ENCODE data around the gene NDUFB1. TPM values are rescaled to one million over a fixed set of nuclear protein-coding genes. Genes with fewer than 3 reads are reported as not detected.
A peak's percentile ranks its signal among the peaks of the same experiment; 100 is the strongest.

NDUFB1 gene
- total RNA-seq, 1 experiment from 2014 or later: 92.5 TPM

- TF ChIP-seq, protein P1, sequence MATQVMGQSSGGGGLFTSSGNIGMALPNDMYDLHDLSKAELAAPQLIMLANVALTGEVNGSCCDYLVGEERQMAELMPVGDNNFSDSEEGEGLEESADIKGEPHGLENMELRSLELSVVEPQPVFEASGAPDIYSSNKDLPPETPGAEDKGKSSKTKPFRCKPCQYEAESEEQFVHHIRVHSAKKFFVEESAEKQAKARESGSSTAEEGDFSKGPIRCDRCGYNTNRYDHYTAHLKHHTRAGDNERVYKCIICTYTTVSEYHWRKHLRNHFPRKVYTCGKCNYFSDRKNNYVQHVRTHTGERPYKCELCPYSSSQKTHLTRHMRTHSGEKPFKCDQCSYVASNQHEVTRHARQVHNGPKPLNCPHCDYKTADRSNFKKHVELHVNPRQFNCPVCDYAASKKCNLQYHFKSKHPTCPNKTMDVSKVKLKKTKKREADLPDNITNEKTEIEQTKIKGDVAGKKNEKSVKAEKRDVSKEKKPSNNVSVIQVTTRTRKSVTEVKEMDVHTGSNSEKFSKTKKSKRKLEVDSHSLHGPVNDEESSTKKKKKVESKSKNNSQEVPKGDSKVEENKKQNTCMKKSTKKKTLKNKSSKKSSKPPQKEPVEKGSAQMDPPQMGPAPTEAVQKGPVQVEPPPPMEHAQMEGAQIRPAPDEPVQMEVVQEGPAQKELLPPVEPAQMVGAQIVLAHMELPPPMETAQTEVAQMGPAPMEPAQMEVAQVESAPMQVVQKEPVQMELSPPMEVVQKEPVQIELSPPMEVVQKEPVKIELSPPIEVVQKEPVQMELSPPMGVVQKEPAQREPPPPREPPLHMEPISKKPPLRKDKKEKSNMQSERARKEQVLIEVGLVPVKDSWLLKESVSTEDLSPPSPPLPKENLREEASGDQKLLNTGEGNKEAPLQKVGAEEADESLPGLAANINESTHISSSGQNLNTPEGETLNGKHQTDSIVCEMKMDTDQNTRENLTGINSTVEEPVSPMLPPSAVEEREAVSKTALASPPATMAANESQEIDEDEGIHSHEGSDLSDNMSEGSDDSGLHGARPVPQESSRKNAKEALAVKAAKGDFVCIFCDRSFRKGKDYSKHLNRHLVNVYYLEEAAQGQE (IDR thresholded peaks at IDR 0.05; ENCODE audit: low read depth): no peak
Measured at GRCh38 chr14:92106143-92106926, 15.2 kb downstream of the NDUFB1 start, which contains the start of gene ATXN3 (continued).

DNA sequence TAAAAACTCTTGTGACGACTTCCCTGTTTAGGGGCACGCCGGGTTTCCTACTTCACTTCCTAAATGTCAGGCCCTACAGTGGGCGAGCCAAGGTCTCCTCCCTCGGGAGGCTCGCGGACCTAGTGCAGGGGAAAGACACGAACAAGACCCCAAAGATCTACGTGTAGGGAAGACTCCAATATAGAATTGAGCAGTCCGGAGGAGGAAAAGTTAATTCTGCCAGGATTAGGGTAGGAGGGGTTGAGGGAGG lies 15.7 kb downstream of the NDUFB1 start:
- no peaks in the 10 kb centered on the region for H3K9me3 ChIP-seq (ENCODE audit: control insufficient read depth in 1 of 2, insufficient read depth in 1 of 2, low read depth in 1 of 2, low read length in 2 of 2)
- CTCF ChIA-PET: interaction anchor here (0.5 to 2.3 kb wide), 11 partner anchors 8 to 584 kb away, joined by 3 to 77 read pairs (median 5); partner anchors contain the start of genes CPSF2 and NDUFB1
- intact Hi-C loops (cut with micrococcal nuclease): no loop called here
- BruUV-seq (replicated peaks): no TSS peak
- ATAC-seq (peak; percentile 28), DNase-seq (ENCODE audit: low read depth, low spot score) (no peak)
- RAD21 ChIA-PET (ENCODE audit: low non-redundant PET in 1 of 2, low total read pairs in 2 of 2, uncharacterized antibody in 2 of 2, unreplicated experiment in 2 of 2): interaction anchor here in 1 of 2 experiments (0.8 kb wide), 1 partner anchor 16 kb away, joined by 3 read pairs; the partner anchor contains the start of genes CPSF2 and NDUFB1
- H2AFZ ChIP-seq (ENCODE audit: low read depth, low read length, poor library complexity, severe bottlenecking): no peak overlapping the region
- H3K27ac ChIP-seq (ENCODE audit: low read depth, low read length): peak overlapping the region; percentile 81
- POLR2A ChIA-PET: interaction anchor here (1.4 to 2.6 kb wide), 3 partner anchors 11 to 66 kb away, joined by 8 to 21 read pairs (median 11); partner anchors contain the start of genes CPSF2, NDUFB1 and TRIP11
- no peaks in the 10 kb centered on the region for H3K9me2 ChIP-seq (ENCODE audit: insufficient read depth)
- peak overlapping the region; percentile 89 to 90 for H3K4me3 ChIP-seq (replicated peaks in 1 of 2; ENCODE audit: low read depth in 1 of 2, low read length in 2 of 2)
- no peaks in the 10 kb centered on the region for H4K20me1 ChIP-seq (ENCODE audit: insufficient read depth)
- H3K4me2 ChIP-seq (ENCODE audit: low read length): peak overlapping the region; percentile 78
- peaks cover 9 to 19% of the 10 kb centered on the region in 2 experiments for H3K4me1 ChIP-seq (ENCODE audit: control insufficient read depth in 1 of 2, insufficient read depth in 2 of 2, low read length in 2 of 2)
- no peak for TF ChIP-seq FOSL1 (IDR thresholded peaks at IDR 0.05; ENCODE audit: low read depth)
- no peak for TF ChIP-seq ZNF274 (IDR thresholded peaks at IDR 0.05; ENCODE audit: low read depth, low read length)
- no peak for TF ChIP-seq SP1 (IDR thresholded peaks at IDR 0.05; ENCODE audit: low read depth)
- no peak for TF ChIP-seq MAX (IDR thresholded peaks at IDR 0.05)
- H3K27me3 ChIP-seq (ENCODE audit: insufficient read depth, low read length): no peaks in the 10 kb centered on the region
- no peaks in the 10 kb centered on the region for H3K36me3 ChIP-seq (ENCODE audit: control insufficient read depth in 1 of 2, insufficient read depth in 2 of 2, low read length in 2 of 2)
- peaks cover 44% of the 10 kb centered on the region for H3K79me2 ChIP-seq (ENCODE audit: insufficient read depth, low read length)
- peak overlapping the region; percentile 77 for H3K9ac ChIP-seq (ENCODE audit: low read length)
